ENCODE measurements around the gene MYO18A.

The MYO18A gene

DNA sequence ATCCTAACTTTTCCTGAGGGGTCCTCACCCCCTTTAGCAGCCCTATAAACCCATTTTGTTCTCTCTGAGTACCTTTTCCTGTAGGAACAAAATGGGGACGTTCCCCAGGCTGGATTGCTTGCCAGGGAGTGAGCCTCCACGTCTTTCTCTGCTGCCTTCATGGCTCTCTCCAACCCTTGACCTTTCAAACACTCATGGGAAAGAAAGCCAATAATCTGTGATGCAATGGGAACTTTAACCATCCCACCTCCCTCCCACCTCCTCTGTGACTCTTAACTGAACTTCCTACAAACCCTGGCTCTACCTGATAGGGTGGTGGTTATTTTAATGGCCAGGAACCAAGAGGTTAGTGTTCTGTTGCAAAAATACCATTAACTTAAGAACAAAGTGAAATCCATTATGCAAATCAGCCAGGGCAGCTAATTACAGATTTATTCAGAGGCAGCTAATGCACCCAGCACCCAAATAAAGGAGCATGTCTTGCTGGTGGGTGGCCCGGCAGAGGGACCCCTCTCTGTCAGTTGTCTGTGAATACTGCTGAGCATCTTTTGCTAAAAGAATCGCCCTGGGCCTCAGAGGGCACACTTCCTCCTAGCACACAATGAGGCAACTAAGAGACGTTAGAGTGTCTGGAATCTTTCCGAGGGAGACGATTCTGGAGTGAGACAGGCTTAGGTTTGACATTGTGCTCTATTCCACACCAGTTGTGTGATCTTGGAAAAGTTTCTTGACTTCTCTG lies 134.3 kb downstream of the MYO18A start:
- no peak for DNase-seq

DNA sequence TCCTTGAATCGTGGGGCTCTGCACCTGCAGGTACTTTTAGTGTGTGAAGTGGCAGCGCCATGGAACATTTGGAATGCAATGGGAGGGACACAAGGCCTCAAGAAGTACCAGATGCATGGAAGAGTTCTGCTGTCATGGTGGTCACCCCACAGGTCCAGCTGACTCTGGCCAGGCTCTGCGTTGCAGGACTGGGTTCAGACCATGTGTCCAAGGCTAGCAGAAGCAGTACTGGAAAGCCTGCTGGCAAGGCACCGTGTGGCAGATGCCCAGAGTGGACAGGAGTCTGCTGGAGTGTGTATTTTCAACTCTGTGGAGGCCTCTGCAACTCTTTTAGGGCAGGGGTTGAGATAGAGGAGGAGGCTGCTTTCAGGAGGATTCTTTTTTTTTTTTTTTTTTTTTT lies 135.2 kb downstream of the MYO18A start:
- DNase-seq = no peak

DNA sequence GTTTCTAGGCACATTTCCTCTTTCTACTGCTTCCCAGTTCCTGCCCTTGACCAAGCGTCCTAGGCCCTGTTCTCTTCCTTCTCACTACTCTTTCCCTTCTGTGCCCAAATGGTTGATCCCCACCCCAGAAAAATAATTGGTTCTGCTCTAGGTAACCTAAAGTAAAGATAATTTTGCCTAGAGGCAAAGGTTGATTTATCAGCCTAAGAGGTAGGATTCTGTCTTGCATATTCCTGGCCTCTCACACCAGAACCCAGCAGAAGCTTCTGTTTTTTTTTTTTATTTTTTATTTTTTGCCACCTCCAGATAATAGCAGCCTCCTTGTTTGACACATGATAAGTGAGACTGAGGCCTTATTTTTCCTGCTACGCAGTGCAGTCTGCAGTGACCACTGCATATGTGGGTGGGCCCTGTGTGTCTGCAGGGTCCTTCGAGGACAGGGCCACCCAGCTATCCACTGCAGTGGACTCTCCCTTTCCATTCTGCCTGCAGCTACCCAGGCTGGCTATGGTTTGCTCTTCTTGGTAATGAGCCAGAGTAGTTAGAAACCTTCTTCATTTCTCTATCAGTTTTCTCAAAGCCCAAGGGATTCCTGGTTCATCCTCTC lies 136.6 kb downstream of the MYO18A start:
- no peak for DNase-seq

DNA sequence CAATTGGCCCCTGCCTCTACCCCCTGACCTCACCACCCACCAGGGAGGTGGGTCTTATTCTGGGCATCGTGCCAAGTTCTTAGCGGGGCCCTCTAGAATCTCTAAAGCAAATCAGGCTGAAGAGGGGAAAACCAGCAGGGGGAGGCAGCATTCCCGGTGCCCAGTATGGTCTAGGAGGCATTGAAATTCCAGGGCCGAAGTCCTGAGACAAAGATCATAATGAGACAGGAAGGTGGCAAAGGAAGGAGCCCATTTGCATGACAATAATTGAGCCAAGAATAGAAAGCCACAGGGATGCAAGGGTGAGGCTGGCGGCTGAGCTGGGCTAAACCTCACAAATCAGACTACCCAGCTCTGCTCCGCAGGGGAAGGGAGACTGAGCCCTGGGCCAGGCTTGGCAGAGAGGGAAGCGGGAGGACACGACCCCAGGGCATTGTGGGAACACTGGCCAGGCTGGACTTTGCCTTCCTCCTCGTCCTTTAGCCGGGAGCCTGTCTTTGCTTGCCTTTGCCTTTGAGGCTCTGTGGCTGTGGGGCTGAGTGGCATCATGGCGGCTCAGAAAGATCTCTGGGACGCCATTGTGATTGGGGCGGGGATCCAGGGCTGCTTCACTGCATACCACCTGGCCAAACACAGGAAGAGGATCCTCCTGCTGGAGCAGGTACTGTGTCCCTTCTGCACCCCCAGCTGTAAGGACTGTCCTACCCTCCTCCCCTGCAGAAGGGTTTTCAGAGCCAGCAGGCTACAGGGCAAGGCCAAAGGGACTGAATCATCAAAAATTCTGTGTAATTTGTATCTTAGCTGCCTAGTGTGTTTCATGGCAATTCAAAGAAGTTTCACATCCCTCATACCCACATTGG lies 137.3 kb downstream of the MYO18A start, which contains the start of gene PIPOX:
Gene PIPOX, plus strand, starts transcription at position 463 of the 860 bp plus-strand sequence. Its CDS starts 85 bp downstream, at position 548.
- DNase-seq = peak; percentile 57

DNA sequence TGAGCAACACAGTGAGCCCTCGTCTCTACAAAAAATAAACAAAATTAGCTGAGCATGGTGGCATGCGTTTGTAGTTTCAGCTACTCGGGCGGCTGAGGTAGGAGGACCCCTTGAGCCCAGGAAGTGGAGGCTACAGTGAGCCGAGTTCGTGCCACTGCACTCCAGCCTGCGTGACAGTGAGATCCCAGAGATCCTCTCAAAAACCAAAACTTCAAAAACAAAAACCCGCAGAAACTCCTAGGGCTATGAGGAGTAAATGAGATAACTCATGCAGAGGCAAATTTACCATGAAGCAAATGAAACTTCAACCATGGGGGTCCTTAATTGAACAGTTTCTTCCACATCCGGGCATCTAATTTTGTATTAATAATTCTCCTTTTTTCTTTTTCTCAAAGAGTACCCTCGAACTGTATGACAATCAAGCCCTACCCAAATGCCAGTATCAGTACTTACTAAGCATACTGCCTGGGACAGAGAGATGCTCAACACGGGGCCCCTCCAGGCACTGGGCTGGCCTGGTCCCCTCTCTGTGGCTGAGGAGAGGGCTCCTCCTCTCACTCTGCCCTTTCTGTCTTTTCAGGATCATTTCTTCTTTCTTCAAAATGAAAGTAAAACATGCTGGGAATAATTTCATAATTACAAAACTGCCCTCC lies 138.0 kb downstream of the MYO18A start:
- DNase-seq = no peak

DNA sequence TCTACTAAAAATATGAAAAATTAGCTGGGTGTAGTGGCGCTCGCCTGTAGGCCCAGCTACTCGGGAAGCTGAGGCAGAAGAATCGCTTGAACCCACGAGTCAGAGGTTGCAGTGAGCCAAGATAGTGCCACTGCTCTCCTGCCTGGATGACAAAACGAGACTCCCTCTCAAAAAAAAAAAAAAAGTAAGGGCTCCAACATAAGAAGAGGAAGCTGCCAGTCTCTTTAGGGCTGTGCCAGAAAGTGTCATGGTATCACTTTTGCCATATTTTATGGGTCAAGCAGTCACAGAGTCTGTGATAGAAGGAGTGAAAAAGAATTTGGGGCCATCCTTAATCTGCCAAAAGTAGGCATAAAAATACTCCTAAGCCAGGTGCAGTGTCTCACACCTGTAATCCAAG lies 138.6 kb downstream of the MYO18A start:
- no peak for DNase-seq

DNA sequence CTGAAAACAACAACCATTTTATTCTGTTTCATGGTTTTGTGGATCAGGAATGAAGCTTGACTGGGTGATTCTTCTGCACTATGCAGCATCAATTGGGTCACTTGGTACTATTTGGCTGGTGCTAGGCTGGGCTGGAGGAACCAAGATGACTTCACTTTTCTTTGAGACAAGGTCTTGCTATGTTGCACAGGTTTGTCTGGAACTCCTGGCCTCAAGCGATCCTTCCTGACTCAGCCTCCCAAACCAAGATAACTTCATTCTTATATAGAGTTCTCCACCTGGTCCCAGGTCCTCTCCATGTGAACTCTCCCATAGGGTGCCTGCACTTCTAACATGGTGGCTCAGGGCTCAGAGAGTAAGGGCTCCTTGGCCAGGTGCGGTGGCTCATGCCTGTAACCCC lies 139.1 kb downstream of the MYO18A start:
- no peak for DNase-seq

DNA sequence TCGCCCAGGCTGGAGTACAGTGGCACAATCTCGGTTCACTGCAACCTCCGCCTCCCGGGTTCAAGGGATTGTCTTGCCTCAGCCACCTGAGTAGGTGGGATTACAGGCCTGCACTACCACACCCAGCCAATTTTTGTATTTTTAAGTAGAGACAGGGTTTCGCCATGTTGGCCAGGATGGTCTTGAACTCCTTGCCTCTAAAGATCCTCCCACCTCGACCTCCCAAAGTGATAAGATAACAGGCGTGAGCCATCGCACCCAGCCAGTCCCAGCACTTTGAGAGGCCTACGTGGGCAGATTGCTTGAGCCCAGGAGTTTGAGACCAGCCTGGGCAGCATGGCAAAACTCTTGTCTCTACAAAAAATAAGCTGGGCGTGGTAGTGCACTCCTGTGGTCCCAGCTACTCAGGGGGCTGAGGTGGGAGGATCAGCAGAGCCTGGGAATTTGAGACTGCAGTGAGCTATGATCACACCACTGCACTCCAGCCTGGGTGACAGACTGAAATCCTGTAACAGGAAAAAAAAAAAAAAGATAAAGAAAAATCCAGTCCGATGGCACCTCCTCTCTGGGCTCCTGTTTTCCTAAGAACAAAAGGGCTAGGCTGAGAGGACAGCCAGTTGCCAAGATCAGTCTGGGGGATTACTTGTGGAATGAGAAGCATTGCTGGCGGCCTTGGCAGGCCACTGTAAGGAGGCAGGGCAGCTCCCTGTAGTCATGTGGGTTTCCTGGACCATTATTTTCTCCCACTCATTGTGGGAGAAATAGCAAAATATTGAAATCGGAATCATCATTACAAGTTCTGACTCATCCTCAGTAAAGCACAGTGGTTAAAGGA lies 140.2 kb downstream of the MYO18A start:
- peak; percentile 59 for DNase-seq

DNA sequence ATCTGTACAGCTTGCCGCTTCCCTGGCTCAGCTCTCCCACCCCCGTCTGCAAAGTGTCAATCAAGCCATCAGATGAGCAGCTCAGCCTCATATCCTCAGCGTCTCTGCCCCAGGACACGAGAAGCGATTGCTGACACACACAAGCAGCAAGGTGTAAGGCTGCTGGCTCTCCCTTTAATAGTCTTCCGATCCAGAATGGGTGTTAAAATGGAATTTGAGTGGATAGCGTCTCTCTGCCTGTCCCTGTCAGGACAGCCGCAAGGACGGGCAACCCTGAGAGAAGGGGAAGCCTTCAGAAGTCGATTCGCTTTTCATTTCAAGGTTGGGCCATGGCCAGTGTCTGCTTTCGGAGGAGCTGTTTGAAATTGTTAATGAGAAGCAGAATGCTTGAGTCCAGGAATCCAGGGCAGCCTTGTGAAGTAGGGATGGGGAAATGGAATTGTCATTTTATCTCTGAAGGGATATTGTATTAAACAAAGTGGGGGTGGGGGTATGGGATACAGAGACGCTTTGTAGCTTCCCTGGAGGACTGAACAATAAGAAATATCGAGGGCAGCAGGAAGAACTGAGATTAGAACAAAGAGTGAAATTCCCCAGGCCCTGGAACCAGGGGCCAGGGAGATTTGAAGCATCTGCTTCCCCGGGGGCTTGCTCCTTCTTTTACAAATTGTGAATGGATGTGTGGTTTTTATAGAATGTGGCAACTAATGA lies 142.0 kb downstream of the MYO18A start:
- DNase-seq = no peak

DNA sequence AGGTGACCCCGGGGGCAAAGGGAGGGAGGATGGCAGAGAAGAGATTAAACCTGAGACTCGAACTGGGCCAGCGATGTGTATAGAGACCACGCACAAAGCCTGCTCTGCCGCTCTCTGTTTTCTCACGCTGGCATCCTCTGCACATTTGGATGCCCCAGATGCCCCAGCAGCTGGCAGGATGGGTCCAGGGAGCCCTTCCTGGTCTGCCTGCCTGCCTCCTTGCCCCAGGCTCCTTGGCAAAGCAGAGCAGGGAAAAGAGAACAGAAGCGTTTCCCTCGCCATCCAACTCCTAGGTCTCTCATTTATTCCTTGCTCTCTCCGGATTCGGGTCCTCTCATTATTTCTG lies 142.5 kb downstream of the MYO18A start:
- no peak for DNase-seq

DNA sequence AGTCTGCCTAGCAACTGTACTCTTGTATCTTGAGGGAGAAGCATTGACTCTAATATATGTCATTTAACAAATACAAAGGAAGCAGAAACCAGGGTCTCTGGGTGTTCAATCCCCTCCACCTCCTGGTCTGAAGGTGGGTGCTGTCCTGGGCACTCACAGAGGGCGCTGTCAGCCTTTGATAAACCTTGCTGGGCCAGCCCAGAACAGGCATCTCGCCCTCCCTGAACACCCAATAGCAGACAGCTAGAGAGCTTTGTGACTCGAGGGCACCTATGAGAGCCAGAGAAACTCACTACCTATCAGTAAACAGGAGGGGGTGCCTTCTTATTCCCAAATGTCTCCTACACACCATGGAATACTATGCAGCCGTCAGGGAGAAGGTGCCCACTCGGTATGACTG lies 143.6 kb downstream of the MYO18A start:
- DNase-seq = no peak

DNA sequence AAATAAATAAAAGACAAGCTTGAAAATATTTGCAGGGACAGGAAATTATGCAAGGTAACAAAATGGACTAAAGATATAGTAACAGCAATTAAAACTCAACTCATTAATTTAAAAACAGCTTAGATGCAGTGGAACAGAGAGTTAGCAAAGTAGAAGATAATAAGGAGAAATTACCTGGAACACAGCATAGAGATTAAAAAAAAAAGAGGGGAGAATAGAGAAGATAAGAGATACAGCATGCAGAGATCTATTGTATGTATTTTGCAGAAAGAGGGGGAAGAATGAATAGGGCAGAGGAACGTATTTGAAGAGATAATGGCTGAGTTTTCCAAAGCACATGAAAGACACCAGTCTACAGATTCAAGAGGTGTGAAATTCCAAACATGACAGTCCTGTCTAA lies 145.7 kb downstream of the MYO18A start:
- no peak for DNase-seq

DNA sequence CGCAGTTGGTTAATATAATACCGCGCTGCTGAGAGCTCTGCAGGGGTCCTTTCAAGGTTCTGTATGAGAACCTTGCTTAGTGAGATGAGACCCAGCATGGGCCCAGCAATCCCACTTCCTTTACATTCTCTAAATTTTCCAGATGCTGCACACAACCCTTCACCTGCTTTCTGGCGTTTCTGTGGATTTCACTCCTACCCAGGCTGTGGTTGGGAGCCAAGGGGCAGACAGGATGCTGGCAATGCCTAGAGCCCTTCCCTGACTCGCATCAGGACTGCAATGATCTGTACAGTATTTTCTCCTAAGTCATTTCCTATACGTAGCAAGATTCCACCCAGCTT lies 147.4 kb downstream of the MYO18A start:
- DNase-seq = no peak

DNA sequence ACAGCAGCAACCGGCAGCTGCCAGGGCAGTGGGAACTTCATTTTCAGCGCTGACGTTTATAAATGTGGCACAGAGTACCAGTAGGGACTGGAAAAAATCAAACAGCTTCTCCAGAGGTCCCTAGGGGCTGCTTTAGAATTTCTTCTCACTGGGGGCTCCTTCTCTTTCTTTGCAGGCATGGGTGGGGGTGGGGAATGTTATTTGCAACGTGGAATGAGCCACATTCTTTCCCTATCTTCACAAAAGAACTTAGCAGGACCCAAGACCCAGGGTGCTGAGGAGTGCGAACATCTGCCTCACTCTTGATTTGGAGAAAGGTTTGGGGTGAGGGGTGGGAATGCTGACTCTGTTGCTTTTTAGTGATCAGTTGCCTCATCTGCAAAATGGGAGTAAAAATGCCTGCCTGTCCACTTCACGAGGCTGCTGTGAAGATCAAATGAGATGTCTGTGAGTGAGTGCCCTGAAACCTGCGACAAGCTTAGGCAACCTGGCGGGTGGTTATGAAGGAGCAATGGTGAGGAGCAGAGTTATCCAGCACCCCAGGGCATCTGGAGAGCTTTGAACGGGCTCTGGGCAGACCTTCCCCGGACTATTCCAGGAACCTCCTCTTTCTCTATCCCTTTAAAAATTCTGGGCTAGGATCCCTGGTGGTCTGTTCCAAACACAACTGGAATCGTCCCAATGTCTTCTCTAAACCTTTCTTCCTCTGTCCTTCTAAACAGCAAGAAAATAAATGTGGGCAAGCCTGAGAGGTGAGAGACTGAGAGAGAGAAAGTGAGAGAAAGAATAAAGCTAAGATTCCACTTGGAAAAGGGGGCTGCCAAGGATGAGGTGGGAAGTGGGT lies 148.0 kb downstream of the MYO18A start:
- DNase-seq = no peak

DNA sequence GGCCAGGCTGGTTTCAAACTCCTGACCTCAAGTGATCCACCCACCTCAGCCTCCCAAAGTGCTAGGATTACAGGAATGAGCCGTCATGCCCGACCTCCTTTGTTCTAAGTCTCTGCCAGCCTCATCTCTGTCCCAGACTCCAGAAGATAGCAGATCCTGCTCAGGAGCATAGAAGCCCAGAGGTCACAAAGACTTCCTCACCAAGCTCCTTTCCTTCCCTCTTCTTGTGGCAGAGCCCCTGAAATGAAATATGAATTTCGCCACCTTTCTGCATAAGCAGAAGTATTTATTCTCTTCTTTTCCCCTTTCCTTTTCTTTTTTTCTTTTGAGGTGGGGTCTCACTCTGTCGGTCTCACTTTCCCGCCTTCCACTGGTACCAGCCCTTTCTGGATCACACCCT lies 148.7 kb downstream of the MYO18A start:
- no peak for DNase-seq

DNA sequence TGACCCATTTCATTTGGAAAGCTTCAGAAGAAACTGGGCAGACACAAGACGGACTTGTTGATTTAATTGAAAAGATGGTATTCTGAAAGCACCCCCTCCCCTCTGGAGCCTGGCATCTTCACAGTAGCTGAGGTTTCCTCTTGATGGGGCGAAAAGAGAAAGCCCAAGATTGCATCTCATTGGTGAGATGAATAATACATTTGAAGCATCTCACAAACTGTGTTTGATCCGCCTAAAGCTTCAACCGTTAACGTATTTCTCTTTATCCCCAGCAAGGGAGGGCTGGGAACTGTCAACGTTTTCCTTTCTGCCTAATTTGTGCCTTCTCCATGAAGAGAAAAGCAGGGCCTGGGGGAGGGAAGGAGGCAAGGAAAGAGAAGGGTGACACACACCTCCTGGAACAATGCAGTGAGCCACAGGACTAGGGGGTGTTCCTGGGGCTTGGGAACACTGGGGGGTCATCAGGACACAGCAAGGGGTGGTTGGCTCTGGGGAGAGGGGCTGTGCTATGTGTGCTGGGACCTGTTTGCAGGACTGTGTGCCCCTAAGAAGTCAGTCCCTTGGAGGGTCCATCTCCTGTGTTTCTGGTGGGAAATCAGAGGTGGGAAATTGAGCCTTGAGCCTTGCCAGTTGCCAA lies 155.8 kb downstream of the MYO18A start:
- no peak for DNase-seq

DNA sequence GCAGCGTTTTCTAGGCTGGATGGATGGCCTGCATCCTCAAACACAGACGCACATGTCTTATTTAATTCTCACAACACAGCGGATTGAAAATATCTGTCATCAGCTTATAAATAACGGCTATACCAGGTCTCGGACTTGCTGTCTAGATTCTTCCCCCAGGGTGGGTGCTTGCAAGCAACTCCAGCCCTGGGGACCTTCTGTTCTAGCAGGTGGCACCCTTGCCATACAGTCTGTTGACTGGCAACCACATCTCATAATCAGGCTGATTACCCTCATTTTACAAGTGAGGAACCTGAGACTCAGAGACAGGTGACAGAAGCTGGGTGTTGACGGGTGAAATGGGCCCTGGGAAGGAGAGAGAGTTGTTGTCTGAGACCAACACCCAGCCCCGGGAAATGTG lies 158.1 kb downstream of the MYO18A start:
- DNase-seq = no peak

DNA sequence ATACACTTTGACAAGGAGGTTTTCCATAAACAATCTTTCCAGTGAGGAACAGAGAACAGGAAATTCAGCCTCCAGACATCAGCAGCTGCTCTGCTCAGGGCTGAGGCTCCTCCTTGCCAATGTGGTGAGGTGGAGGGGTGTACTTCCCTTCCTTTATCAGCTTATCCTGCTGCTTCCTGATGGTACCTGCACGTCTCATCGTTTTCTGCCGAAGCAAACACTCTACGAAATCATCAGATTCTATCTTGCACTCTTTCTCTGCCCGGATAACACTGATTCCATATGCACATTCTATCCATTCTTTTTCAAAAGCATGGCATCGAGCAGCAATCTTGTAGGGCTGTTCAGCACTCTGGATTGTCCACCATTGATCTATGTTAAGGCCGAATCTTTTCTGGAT lies 159.0 kb downstream of the MYO18A start:
- no peak for DNase-seq
